ENCODE data around the gene KCNK2. TPM values are rescaled to one million over a fixed set of nuclear protein-coding genes. Genes with fewer than 3 reads are reported as not detected.

KCNK2 gene
- total RNA-seq, 1 donor: 86.9 TPM

GRCh38 chr1:215106067-215106466, 23.5 kb downstream of the KCNK2 start:
- peaks cover 14% of the 10 kb centered on the region for H3K4me1 ChIP-seq (ENCODE audit: insufficient read depth, low read length)
- no peak overlapping the region for H3K27ac ChIP-seq (ENCODE audit: low read depth, low read length)
- H3K36me3 ChIP-seq (ENCODE audit: insufficient read depth, low read length): no peaks in the 10 kb centered on the region
- no peaks in the 10 kb centered on the region for H3K9me3 ChIP-seq (ENCODE audit: low read depth, low read length)
- H3K27me3 ChIP-seq (ENCODE audit: insufficient read depth, low read length): no peaks in the 10 kb centered on the region
- peaks cover 3% of the 10 kb centered on the region for H4K20me1 ChIP-seq (ENCODE audit: insufficient read depth, low read length)
- no peak overlapping the region for H3K4me2 ChIP-seq (ENCODE audit: insufficient read depth, low read length)
- no peak overlapping the region for H2AFZ ChIP-seq (ENCODE audit: low read length)
- no peak for DNase-seq (ENCODE audit: insufficient read length, low spot score, missing footprints)
- no peak overlapping the region for H3K4me3 ChIP-seq (ENCODE audit: insufficient read depth, low read length)
- peaks cover 79% of the 10 kb centered on the region for H3K79me2 ChIP-seq (ENCODE audit: insufficient read depth, low read length)
- TF ChIP-seq, protein P1, sequence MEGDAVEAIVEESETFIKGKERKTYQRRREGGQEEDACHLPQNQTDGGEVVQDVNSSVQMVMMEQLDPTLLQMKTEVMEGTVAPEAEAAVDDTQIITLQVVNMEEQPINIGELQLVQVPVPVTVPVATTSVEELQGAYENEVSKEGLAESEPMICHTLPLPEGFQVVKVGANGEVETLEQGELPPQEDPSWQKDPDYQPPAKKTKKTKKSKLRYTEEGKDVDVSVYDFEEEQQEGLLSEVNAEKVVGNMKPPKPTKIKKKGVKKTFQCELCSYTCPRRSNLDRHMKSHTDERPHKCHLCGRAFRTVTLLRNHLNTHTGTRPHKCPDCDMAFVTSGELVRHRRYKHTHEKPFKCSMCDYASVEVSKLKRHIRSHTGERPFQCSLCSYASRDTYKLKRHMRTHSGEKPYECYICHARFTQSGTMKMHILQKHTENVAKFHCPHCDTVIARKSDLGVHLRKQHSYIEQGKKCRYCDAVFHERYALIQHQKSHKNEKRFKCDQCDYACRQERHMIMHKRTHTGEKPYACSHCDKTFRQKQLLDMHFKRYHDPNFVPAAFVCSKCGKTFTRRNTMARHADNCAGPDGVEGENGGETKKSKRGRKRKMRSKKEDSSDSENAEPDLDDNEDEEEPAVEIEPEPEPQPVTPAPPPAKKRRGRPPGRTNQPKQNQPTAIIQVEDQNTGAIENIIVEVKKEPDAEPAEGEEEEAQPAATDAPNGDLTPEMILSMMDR (IDR thresholded peaks at IDR 0.05; ENCODE audit: extremely low read depth, low read depth, low read length): no peak

DNA sequence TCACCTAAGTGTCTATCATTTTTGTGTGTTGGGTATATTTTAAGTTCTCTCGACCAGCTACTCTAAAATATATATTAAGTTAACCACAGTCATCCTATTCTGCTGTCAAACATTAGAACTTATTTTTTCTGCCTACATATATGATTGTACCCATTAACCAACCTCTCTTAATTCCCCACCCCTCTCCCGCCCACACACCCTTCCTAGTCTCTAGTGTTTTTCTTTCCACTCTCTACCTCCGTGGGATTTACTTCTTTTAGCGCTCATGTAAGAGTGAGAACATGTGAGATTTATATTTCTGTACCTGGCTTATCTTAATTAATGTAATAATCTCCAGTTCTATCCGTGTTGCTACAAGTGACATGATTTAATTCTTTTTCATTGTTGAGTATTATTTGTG, 26.6 kb downstream of the KCNK2 start:
- H3K27ac ChIP-seq (ENCODE audit: low read depth, low read length): no peak overlapping the region
- H3K9me3 ChIP-seq (ENCODE audit: low read depth, low read length): no peaks in the 10 kb centered on the region
- no peak for DNase-seq (ENCODE audit: insufficient read length, low spot score, missing footprints)
- TF ChIP-seq, protein P1 (IDR thresholded peaks at IDR 0.05; ENCODE audit: extremely low read depth, low read depth, low read length): no peak
- H3K79me2 ChIP-seq (ENCODE audit: insufficient read depth, low read length): peaks cover 76% of the 10 kb centered on the region
- H4K20me1 ChIP-seq (ENCODE audit: insufficient read depth, low read length): peaks cover 2% of the 10 kb centered on the region
- H3K27me3 ChIP-seq (ENCODE audit: insufficient read depth, low read length): no peaks in the 10 kb centered on the region
- H3K4me1 ChIP-seq (ENCODE audit: insufficient read depth, low read length): peaks cover 20% of the 10 kb centered on the region
- H3K4me3 ChIP-seq (ENCODE audit: insufficient read depth, low read length): no peak overlapping the region
- H3K36me3 ChIP-seq (ENCODE audit: insufficient read depth, low read length): peaks cover 5% of the 10 kb centered on the region
- no peak overlapping the region for H2AFZ ChIP-seq (ENCODE audit: low read length)
- no peak overlapping the region for H3K4me2 ChIP-seq (ENCODE audit: insufficient read depth, low read length)

DNA sequence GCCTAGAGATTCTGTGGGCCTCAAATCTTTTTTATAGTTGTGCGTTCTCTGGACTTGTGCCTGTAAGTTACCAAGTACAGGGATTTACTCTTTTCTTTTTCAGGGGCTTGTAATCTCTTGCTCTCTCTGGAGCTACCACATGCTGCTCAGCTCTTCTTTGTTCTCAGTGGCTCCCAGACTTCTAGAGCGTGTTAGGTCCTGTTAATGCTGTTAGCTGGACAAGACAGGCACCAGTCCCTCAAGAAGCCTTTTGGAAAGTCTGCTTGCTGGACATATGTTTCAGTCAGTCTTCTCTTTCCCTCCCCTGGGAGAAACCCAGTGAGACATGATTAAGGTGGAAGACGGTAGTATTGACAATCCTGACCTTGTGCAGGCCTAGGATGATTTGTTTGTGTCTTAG, 29.4 kb downstream of the KCNK2 start:
- Histone ChIP-seq H3K36me3 (ENCODE audit: insufficient read depth, low read length) (peaks cover 5% of the 10 kb centered on the region), H3K4me1 (ENCODE audit: insufficient read depth, low read length) (peaks cover 32% of the 10 kb centered on the region), H3K9me3 (ENCODE audit: low read depth, low read length) (no peaks in the 10 kb centered on the region), H3K4me3 (ENCODE audit: insufficient read depth, low read length) (no peak overlapping the region), H3K27ac (ENCODE audit: low read depth, low read length) (no peak overlapping the region), H4K20me1 (ENCODE audit: insufficient read depth, low read length) (peaks cover 3% of the 10 kb centered on the region), H3K4me2 (ENCODE audit: insufficient read depth, low read length) (no peak overlapping the region), H3K79me2 (ENCODE audit: insufficient read depth, low read length) (peaks cover 62% of the 10 kb centered on the region), H2AFZ (ENCODE audit: low read length) (no peak overlapping the region), H3K27me3 (ENCODE audit: insufficient read depth, low read length) (no peaks in the 10 kb centered on the region)
- TF ChIP-seq, protein P1 (IDR thresholded peaks at IDR 0.05; ENCODE audit: extremely low read depth, low read depth, low read length): no peak
- DNase-seq (ENCODE audit: insufficient read length, low spot score, missing footprints): no peak

- peak overlapping the region; percentile 84 for H3K27ac ChIP-seq (ENCODE audit: low read depth, low read length)
- no peaks in the 10 kb centered on the region for H3K9me3 ChIP-seq (ENCODE audit: low read depth, low read length)
- H3K4me1 ChIP-seq (ENCODE audit: insufficient read depth, low read length): peaks cover 32% of the 10 kb centered on the region
- peaks cover 57% of the 10 kb centered on the region for H3K79me2 ChIP-seq (ENCODE audit: insufficient read depth, low read length)
- no peaks in the 10 kb centered on the region for H3K27me3 ChIP-seq (ENCODE audit: insufficient read depth, low read length)
- H2AFZ ChIP-seq (ENCODE audit: low read length): no peak overlapping the region
- DNase-seq (ENCODE audit: insufficient read length, low spot score, missing footprints): no peak
- H3K36me3 ChIP-seq (ENCODE audit: insufficient read depth, low read length): peaks cover 5% of the 10 kb centered on the region
- TF ChIP-seq, protein P1 (IDR thresholded peaks at IDR 0.05; ENCODE audit: extremely low read depth, low read depth, low read length): no peak
- H3K4me3 ChIP-seq (ENCODE audit: insufficient read depth, low read length): peak overlapping the region; percentile 39
- H3K4me2 ChIP-seq (ENCODE audit: insufficient read depth, low read length): peak overlapping the region; percentile 80
- H4K20me1 ChIP-seq (ENCODE audit: insufficient read depth, low read length): peaks cover 3% of the 10 kb centered on the region
These were observed 31.2 kb downstream of the KCNK2 start for GRCh38 chr1:215113776-215114153.
